ENCODE measurements around the gene CLSTN1. TPM values are rescaled to one million over a fixed set of nuclear protein-coding genes. Genes with fewer than 3 reads are reported as not detected.

Gene CLSTN1
- total RNA-seq, 1 experiment from 2014 or later = 119 TPM

GRCh38 chr1:9691691-9692090 is 132.1 kb downstream of the CLSTN1 start (continued):
- TF ChIP-seq ZSCAN18 (CRISPR knock-in tag; IDR thresholded peaks at IDR 0.05) (no peak), SMAD3 (CRISPR knock-in tag; IDR thresholded peaks at IDR 0.05; ENCODE audit: borderline replicate concordance) (no peak), ZNF532 (CRISPR knock-in tag; IDR thresholded peaks at IDR 0.05; ENCODE audit: borderline replicate concordance) (no peak), ZMAT4 (CRISPR knock-in tag; IDR thresholded peaks at IDR 0.05) (no peak), ATF6 (CRISPR knock-in tag; IDR thresholded peaks at IDR 0.05) (no peak), ZNF219 (CRISPR knock-in tag; IDR thresholded peaks at IDR 0.05; ENCODE audit: borderline replicate concordance) (no peak), HMGXB4 (CRISPR knock-in tag; IDR thresholded peaks at IDR 0.05) (no peak), AFF4 (CRISPR knock-in tag; IDR thresholded peaks at IDR 0.05; ENCODE audit: borderline replicate concordance) (no peak), ZNF512 (CRISPR knock-in tag; IDR thresholded peaks at IDR 0.05; ENCODE audit: borderline replicate concordance) (no peak), ZNF425 (CRISPR knock-in tag; conservative IDR thresholded peaks at IDR 0.05) (no peak), RORB (CRISPR knock-in tag; IDR thresholded peaks at IDR 0.05) (no peak), RELA (CRISPR knock-in tag; IDR thresholded peaks at IDR 0.05; ENCODE audit: borderline replicate concordance) (no peak)
